Hepatocyte (in vitro differentiated cells): ENCODE measurements around the gene C19orf25. TPM values are rescaled to one million over a fixed set of nuclear protein-coding genes. Genes with fewer than 3 reads are reported as not detected.

ENCODE experiments used
- DNase-seq: peaks from one replicate; pipeline ENCODE4 v3.0.0-alpha.2; 2016; ENCODE audit warnings: low spot score
- H2AFZ ChIP-seq: fragments of 200-600 bp; sonication (generic); 2 replicates; pipeline ENCODE4 v1.6.0; 2016; ENCODE audit warnings: antibody characterized with exemption, mild to moderate bottlenecking
- H3K27ac ChIP-seq: fragments of 200-600 bp; sonication (generic); 2 replicates; pipeline ENCODE4 v1.5.1; 2016; ENCODE audit warnings: mild to moderate bottlenecking
- H3K27me3 ChIP-seq: fragments of 200-600 bp; sonication (generic); 2 replicates; pipeline ENCODE4 v1.6.1; 2016
- H3K36me3 ChIP-seq: fragments of 200-600 bp; sonication (generic); replicated peaks from 2 replicates; pipeline ENCODE4 v1.5.1; 2016; ENCODE audit warnings: low read depth; ENCODE audit not compliant: insufficient read depth
- H3K4me1 ChIP-seq: fragments of 200-600 bp; sonication (generic); 2 replicates; pipeline ENCODE4 v1.5.1; 2016; ENCODE audit warnings: mild to moderate bottlenecking, moderate library complexity; ENCODE audit not compliant: insufficient read depth
- H3K4me2 ChIP-seq: fragments of 200-600 bp; sonication (generic); 2 replicates; pipeline ENCODE4 v1.6.0; 2016
- H3K4me3 ChIP-seq: fragments of 200-600 bp; sonication (generic); 2 replicates; pipeline ENCODE4 v1.5.1; 2016; ENCODE audit warnings: mild to moderate bottlenecking
- H3K79me2 ChIP-seq: fragments of 200-600 bp; sonication (generic); 2 replicates; pipeline ENCODE4 v1.6.0; 2017; ENCODE audit warnings: mild to moderate bottlenecking
- H3K9me2 ChIP-seq: fragments of 200-600 bp; sonication (generic); replicated peaks from 2 replicates; pipeline ENCODE4 v1.6.0; 2017; ENCODE audit warnings: mild to moderate bottlenecking; ENCODE audit not compliant: insufficient read depth
- H3K9me3 ChIP-seq: fragments of 200-600 bp; sonication (generic); 2 replicates; pipeline ENCODE4 v1.5.1; 2016; ENCODE audit warnings: low read depth, mild to moderate bottlenecking
- H4K20me1 ChIP-seq: fragments of 200-600 bp; sonication (generic); 2 replicates; pipeline ENCODE4 v1.6.0; 2016; ENCODE audit warnings: mild to moderate bottlenecking; ENCODE audit not compliant: insufficient read depth, poor library complexity, severe bottlenecking
- EZH2 ChIP-seq: fragments of 200-600 bp; sonication (generic); IDR thresholded peaks from 2 replicates; pipeline ENCODE4 v1.6.1; 2016; ENCODE audit warnings: antibody characterized with exemption, mild to moderate bottlenecking, borderline replicate concordance
- EZH2phosphoT487 ChIP-seq: fragments of 200-600 bp; sonication (generic); IDR thresholded peaks from one replicate; pipeline ENCODE4 v1.6.1; 2018; ENCODE audit warnings: antibody characterized with exemption, mild to moderate bottlenecking, low read depth, moderate library complexity; ENCODE audit not compliant: unreplicated experiment, severe bottlenecking
- WGBS: methylation state at CpG from one replicate; pipeline ENCODE4 v1.1.6; 2016; ENCODE audit warnings: low lambda C conversion rate; ENCODE audit errors: missing lambda C conversion rate; 5-methylcytosine and 5-hydroxymethylcytosine counted together
- polyA plus RNA-seq: library from polyadenylated mRNA; unstranded; fragments of >200 nt; fragmentation: Nextera tagmentation; extraction: Ambion mirVana; gene quantifications from 2 replicates; pipeline ENCODE4 v1.2.1, GENCODE V29; 2016
- total RNA-seq: library from RNA; depleted of rRNA; stranded (reverse); fragments of >200 nt; gene quantifications from 2 replicates; pipeline ENCODE4 v1.2.3, GENCODE V29; 2014
- TF ChIP-seq, protein P1 (sequence below): fragments of 200-600 bp; sonication (generic); IDR thresholded peaks from 2 replicates; pipeline ENCODE4 v1.5.1; 2016; ENCODE audit warnings: antibody characterized with exemption, mild to moderate bottlenecking; ENCODE audit not compliant: poor library complexity

Gene C19orf25
- total and polyA plus RNA-seq, 2 experiments from 2014 or later, result 36.3 to 43.6 TPM

DNA sequence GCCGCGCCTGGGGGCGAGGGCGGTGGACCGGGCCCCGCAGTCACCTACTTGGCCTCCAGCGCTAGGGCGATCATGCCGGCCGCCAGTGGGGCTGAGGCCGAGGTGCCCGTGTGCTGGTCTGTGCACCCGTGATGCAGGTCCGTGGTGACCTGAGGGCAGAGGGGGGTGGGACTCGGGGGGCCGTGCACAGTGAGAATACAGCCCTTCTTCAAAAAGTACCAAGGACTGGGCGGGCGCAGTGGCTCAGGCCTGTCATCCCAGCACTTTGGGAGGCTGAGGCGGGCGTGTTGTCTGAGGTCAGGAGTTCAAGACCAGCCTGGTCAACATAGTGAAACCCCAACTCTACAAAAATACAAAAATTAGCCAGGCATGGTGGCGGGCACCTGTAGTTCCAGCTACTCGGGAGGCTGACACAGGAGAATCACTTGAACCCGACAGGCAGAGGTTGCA, 5.0 kb upstream of the C19orf25 start:
- TF ChIP-seq EZH2phosphoT487, result no peak
- TF ChIP-seq, protein P1, sequence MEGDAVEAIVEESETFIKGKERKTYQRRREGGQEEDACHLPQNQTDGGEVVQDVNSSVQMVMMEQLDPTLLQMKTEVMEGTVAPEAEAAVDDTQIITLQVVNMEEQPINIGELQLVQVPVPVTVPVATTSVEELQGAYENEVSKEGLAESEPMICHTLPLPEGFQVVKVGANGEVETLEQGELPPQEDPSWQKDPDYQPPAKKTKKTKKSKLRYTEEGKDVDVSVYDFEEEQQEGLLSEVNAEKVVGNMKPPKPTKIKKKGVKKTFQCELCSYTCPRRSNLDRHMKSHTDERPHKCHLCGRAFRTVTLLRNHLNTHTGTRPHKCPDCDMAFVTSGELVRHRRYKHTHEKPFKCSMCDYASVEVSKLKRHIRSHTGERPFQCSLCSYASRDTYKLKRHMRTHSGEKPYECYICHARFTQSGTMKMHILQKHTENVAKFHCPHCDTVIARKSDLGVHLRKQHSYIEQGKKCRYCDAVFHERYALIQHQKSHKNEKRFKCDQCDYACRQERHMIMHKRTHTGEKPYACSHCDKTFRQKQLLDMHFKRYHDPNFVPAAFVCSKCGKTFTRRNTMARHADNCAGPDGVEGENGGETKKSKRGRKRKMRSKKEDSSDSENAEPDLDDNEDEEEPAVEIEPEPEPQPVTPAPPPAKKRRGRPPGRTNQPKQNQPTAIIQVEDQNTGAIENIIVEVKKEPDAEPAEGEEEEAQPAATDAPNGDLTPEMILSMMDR, result no peak
- WGBS, result 100% methylated on average over 8 of the region's 23 CpGs

DNA sequence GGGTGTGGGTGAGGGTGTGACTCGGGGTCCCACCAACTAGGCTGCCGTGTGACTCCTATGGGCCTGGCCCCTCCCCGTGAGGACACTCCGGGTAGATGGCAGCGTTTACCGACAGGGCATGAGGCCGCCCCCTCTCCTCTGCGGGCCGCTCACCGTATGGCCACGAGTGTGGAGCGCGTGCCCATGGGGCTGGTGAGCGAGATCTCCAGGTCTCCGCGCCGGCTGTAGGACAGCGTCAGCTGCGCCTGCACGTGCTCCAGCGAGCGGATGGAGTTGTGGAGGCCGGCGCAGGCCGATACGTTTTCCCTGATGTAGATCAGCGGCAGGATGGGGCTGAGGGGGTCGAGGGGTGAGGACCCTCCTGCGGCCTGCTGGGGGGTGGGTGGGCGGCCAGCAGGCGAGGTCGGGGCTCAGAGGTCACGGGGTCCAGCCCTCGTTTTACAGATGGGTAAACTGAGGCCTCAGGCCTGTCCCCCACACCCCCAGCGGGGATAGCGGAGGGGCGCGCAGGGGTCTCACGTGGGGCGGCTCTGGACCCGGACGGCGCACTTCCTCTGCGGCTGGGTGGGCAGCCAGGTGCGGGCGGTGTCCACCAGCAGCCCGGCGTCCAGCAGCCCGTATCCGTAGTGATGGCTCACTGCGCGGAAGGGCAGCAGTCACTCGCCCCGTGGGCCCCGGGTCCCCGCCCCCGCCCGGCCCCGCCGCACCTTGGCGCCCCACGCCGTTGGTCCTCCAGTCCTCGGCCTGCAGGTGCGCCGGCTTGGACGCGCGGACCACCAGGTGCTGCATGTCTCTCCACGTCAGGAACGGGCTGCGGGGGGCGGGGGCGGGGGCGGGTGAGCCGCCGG, 4.3 kb upstream of the C19orf25 start:
- Histone ChIP-seq H3K79me2 (peaks cover 6% of the 10 kb centered on the region), H3K27ac (no peak overlapping the region), H4K20me1 (no peaks in the 10 kb centered on the region), H3K4me3 (no peak overlapping the region), H2AFZ (no peak overlapping the region), H3K27me3 (no peaks in the 10 kb centered on the region), H3K9me3 (no peaks in the 10 kb centered on the region), H3K4me2 (no peak overlapping the region), H3K9me2 (no peaks in the 10 kb centered on the region), H3K4me1 (peaks cover under 1% of the 10 kb centered on the region), H3K36me3 (no peaks in the 10 kb centered on the region)
- TF ChIP-seq, protein P1, result no peak
- TF ChIP-seq EZH2 (no peak), EZH2phosphoT487 (no peak)
- DNase-seq, result no peak
- WGBS, result 96% methylated on average over 28 of the region's 77 CpGs

More for the DNA sequence above, 5.0 kb upstream of the C19orf25 start:
- no peaks in the 10 kb centered on the region for H3K79me2 ChIP-seq
- H3K36me3 ChIP-seq, result no peaks in the 10 kb centered on the region
- H3K9me3 ChIP-seq, result no peaks in the 10 kb centered on the region
- no peaks in the 10 kb centered on the region for H4K20me1 ChIP-seq
- no peaks in the 10 kb centered on the region for H3K4me1 ChIP-seq
- H2AFZ ChIP-seq, result no peak overlapping the region
- H3K9me2 ChIP-seq, result no peaks in the 10 kb centered on the region
- no peaks in the 10 kb centered on the region for H3K27me3 ChIP-seq
- no peak overlapping the region for H3K4me3 ChIP-seq
- H3K27ac ChIP-seq, result no peak overlapping the region
- no peak for DNase-seq
- H3K4me2 ChIP-seq, result no peak overlapping the region

DNA sequence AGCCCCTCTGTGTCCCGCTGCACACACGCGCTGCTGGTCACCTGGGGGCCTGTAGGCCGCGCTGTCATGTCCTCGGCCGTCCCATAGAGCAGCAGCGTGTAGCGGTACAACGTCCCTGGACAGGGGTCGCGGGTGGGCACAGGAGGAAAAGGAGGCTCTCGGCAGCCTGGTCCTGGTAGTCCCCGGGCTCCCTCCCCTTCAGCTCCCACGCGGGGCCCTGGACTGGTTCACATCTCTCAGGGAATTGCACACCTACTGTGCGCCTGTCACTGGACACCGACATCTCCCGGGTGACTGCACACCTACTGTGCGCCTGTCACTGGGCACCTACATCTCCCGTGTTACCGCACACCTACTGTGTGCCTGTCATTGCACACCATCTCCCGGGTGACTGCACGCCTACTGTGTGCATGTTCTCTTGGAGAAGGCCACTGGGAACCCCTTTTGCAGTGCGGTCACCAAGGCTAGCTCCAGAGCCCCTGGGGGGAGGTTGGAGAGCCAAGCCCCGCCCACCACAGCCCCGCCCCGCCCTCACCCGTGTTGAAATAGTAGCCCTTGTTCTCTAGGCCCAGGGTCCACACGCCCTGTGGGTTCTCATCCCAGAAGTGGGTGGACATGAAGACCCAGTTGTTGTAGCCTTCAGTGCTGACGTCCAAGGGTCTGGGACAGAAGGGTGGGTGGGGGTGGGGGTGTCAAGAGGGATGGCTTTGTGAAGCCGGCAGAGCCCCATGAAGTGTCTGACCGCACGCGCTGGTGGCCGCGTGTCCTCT, 3.5 kb upstream of the C19orf25 start:
- Histone ChIP-seq H2AFZ (no peak overlapping the region), H3K4me1 (peaks cover 9% of the 10 kb centered on the region), H3K27ac (no peak overlapping the region), H3K27me3 (no peaks in the 10 kb centered on the region), H3K9me2 (no peaks in the 10 kb centered on the region), H4K20me1 (peaks cover 2% of the 10 kb centered on the region), H3K4me2 (no peak overlapping the region), H3K36me3 (no peaks in the 10 kb centered on the region), H3K79me2 (peaks cover 14% of the 10 kb centered on the region), H3K9me3 (no peaks in the 10 kb centered on the region), H3K4me3 (no peak overlapping the region)
- WGBS, result 93% methylated on average over 29 of the region's 37 CpGs
- no peak for DNase-seq
- TF ChIP-seq EZH2phosphoT487, result no peak

DNA sequence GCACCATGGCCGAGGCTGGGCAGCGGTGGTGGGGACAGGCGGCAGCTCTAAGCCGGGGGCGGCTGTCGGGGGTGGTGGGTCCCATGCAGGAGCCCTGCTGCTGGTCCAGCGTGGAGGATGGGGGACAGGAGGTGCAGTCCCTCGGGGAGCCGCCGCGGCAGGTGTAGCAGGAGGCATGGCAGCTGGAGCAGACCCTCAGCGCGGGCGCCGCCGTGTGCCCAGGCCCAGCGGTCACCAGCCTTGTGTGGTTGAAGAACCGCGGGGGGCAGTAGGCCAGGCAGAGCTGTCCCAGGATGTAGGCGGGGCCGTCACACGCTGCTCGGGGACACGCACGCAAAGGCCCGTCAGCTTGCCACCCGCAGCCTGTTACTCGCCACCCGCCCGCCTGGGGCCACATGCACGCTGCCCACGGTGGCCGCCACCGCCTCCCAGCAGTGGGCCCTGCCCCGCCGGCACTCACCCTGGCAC, 2.9 kb upstream of the C19orf25 start:
- Histone ChIP-seq H3K4me2 (no peak overlapping the region), H3K36me3 (no peaks in the 10 kb centered on the region), H3K9me3 (no peaks in the 10 kb centered on the region), H3K4me1 (peaks cover 11% of the 10 kb centered on the region), H3K4me3 (no peak overlapping the region), H3K79me2 (peaks cover 20% of the 10 kb centered on the region), H3K27me3 (no peaks in the 10 kb centered on the region), H4K20me1 (peaks cover 7% of the 10 kb centered on the region), H3K9me2 (no peaks in the 10 kb centered on the region), H3K27ac (no peak overlapping the region), H2AFZ (no peak overlapping the region)
- TF ChIP-seq, protein P1, result no peak
- TF ChIP-seq EZH2phosphoT487 (no peak), EZH2 (no peak)
- WGBS, result 93% methylated on average over 26 of the region's 36 CpGs
- no peak for DNase-seq
